A549 (cell line): ENCODE results near the gene OR1F1.

ENCODE experiments used
- BHLHE40 ChIP-seq: IDR thresholded peaks from 2 replicates; pipeline ENCODE4 v1.6.1; 2012; ENCODE audit warnings: low read depth, low read length, inconsistent platforms
- CEBPB ChIP-seq, 2 experiments: fragments of >200 bp in 1 of 2; sonication (Bioruptor Twin) in 1 of 2; formaldehyde crosslinking in 1 of 2; IDR thresholded peaks; 2 replicates each; pipeline ENCODE4 v1.6.1; 2012 to 2016
- EP300 ChIP-seq, 2 experiments: fragments of >200 bp; sonication (Bioruptor Twin); formaldehyde crosslinking; IDR thresholded peaks; 2 replicates in 1 of 2; 3 replicates in 1 of 2; pipeline ENCODE4 v1.6.1; 2016 to 2017
- FOSL2 ChIP-seq, 2 experiments: fragments of 450-650 bp in 1 of 2; fragments of >200 bp in 1 of 2; sonication (Bioruptor Twin) in 1 of 2; formaldehyde crosslinking; IDR thresholded peaks; 2 replicates each; pipeline versions ENCODE4 v1.5.0 to v1.6.1; 2016 to 2020; ENCODE audit warnings: mild to moderate bottlenecking in 1 of 2, moderate library complexity in 1 of 2
- HMGXB4 ChIP-seq: fragments of 250-450 bp; sonication (Bioruptor Pico); IDR thresholded peaks from 2 replicates; pipeline ENCODE4 v1.5.0; 2021; ENCODE audit warnings: mild to moderate bottlenecking, moderate library complexity, borderline replicate concordance
- HOXA7 ChIP-seq: fragments of 250-450 bp; sonication (Bioruptor Pico); IDR thresholded peaks from 2 replicates; pipeline ENCODE4 v1.5.0; 2020; ENCODE audit warnings: mild to moderate bottlenecking, moderate library complexity
- POLR2A ChIP-seq: IDR thresholded peaks from 2 replicates; pipeline ENCODE4 v1.6.1; 2012; ENCODE audit warnings: mild to moderate bottlenecking, low read length
- RCOR1 ChIP-seq: fragments of 150-350 bp; IDR thresholded peaks from 2 replicates; pipeline ENCODE4 v1.6.1; 2014; ENCODE audit warnings: antibody characterized with exemption, low read length, low read depth
- RFX5 ChIP-seq: fragments of 450-650 bp; IDR thresholded peaks from 2 replicates; pipeline ENCODE4 v1.7.1; 2014; ENCODE audit warnings: antibody characterized with exemption, mild to moderate bottlenecking, moderate library complexity
- USF2 ChIP-seq: fragments of 450-650 bp; IDR thresholded peaks from 2 replicates; pipeline ENCODE4 v1.6.1; 2014; ENCODE audit warnings: antibody characterized with exemption
- TF ChIP-seq, protein P1 (sequence below): fragments of >200 bp; sonication (Bioruptor Twin); formaldehyde crosslinking; IDR thresholded peaks from 3 replicates; pipeline ENCODE4 v1.5.1; 2016
- TF ChIP-seq, protein P2 (sequence below): fragments of 200-600 bp; sonication (generic); IDR thresholded peaks from 2 replicates; pipeline ENCODE4 v1.6.1; 2016; ENCODE audit warnings: antibody characterized with exemption, mild to moderate bottlenecking, moderate library complexity

- TF ChIP-seq, protein P1, sequence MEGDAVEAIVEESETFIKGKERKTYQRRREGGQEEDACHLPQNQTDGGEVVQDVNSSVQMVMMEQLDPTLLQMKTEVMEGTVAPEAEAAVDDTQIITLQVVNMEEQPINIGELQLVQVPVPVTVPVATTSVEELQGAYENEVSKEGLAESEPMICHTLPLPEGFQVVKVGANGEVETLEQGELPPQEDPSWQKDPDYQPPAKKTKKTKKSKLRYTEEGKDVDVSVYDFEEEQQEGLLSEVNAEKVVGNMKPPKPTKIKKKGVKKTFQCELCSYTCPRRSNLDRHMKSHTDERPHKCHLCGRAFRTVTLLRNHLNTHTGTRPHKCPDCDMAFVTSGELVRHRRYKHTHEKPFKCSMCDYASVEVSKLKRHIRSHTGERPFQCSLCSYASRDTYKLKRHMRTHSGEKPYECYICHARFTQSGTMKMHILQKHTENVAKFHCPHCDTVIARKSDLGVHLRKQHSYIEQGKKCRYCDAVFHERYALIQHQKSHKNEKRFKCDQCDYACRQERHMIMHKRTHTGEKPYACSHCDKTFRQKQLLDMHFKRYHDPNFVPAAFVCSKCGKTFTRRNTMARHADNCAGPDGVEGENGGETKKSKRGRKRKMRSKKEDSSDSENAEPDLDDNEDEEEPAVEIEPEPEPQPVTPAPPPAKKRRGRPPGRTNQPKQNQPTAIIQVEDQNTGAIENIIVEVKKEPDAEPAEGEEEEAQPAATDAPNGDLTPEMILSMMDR: no peak
- TF ChIP-seq, protein P2, sequence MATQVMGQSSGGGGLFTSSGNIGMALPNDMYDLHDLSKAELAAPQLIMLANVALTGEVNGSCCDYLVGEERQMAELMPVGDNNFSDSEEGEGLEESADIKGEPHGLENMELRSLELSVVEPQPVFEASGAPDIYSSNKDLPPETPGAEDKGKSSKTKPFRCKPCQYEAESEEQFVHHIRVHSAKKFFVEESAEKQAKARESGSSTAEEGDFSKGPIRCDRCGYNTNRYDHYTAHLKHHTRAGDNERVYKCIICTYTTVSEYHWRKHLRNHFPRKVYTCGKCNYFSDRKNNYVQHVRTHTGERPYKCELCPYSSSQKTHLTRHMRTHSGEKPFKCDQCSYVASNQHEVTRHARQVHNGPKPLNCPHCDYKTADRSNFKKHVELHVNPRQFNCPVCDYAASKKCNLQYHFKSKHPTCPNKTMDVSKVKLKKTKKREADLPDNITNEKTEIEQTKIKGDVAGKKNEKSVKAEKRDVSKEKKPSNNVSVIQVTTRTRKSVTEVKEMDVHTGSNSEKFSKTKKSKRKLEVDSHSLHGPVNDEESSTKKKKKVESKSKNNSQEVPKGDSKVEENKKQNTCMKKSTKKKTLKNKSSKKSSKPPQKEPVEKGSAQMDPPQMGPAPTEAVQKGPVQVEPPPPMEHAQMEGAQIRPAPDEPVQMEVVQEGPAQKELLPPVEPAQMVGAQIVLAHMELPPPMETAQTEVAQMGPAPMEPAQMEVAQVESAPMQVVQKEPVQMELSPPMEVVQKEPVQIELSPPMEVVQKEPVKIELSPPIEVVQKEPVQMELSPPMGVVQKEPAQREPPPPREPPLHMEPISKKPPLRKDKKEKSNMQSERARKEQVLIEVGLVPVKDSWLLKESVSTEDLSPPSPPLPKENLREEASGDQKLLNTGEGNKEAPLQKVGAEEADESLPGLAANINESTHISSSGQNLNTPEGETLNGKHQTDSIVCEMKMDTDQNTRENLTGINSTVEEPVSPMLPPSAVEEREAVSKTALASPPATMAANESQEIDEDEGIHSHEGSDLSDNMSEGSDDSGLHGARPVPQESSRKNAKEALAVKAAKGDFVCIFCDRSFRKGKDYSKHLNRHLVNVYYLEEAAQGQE: no peak
- TF ChIP-seq RCOR1: no peak
- no peak for TF ChIP-seq HOXA7 (CRISPR knock-in tag)
- no peak for TF ChIP-seq USF2
- TF ChIP-seq CEBPB (IDR thresholded peaks at IDR 0.05): no peak
- TF ChIP-seq EP300 (IDR thresholded peaks at IDR 0.05): no peak
- no peak for TF ChIP-seq POLR2A
- TF ChIP-seq FOSL2 (IDR thresholded peaks at IDR 0.05): no peak
- TF ChIP-seq FOSL2 (CRISPR knock-in tag; IDR thresholded peaks at IDR 0.05): no peak
- TF ChIP-seq RFX5: no peak
- TF ChIP-seq BHLHE40: no peak
- no peak for TF ChIP-seq HMGXB4
These were observed 8.0 kb downstream of the OR1F1 start for GRCh38 chr16:3195975-3196374.
